Measurements from ENCODE around the gene PARVB.

PARVB gene

DNA sequence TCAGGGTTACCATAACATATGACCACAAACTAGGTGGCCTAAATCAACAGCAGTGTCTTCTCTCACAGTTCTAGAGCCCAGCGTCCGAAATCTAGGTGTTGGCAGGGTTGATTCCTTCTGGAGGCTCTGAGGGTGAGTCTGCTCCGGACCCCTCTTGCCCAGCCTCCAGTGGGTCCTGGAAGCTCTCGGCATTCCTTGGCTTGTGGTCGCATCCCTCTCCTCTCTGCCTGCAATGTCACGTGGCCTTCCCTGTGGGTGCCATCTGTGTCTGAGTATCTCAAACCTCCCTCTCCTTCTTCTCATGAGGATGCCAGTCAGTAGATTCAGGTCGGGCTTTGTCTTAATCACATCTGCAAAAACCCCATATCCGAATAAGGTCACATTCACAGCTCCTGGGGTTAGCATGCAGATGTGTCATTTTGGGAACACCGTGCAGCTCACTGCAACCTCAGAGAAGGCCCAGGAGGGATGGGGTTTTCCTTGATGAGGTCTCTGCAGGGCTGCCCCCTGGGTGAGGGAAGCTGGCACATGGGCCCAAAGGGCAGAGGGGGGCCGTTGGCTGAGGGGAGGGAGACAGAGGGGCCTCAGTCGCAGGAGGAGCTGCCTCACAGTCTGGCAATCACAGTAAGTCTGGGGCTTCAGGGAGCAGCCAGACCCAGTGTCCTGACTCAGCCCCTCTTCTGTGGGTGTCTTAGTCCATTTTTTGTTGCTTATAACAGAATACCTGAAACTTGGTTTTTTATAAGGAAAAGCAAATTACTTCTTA, 197.8 kb downstream of the PARVB start:
- no peak for DNase-seq
